Testis (tissue), 3 donors: ENCODE results near the gene TSKU. TPM values are rescaled to one million over a fixed set of nuclear protein-coding genes. Genes with fewer than 3 reads are reported as not detected.

Experiments
- DNase-seq: peaks from one replicate; pipeline ENCODE4 v3.0.0-alpha.2; 2019
- H3K27ac ChIP-seq, 2 donors: fragments of 200-600 bp; sonication (generic); one replicate each; pipeline ENCODE4 v1.5.1; 2019
- H3K27me3 ChIP-seq: fragments of 200-600 bp; sonication (generic); one replicate; pipeline ENCODE4 v1.5.1; 2019
- H3K36me3 ChIP-seq: fragments of 200-600 bp; sonication (generic); one replicate; pipeline ENCODE4 v1.5.1; 2017; ENCODE audit warnings: low read depth; ENCODE audit errors: missing control alignments
- H3K4me1 ChIP-seq: fragments of 200-600 bp; sonication (generic); one replicate; pipeline ENCODE4 v1.5.1; 2019
- H3K4me3 ChIP-seq, 2 donors: fragments of 200-600 bp; sonication (generic); one replicate each; pipeline ENCODE4 v1.5.1; 2017 to 2019
- H3K9me3 ChIP-seq: fragments of 200-600 bp; sonication (generic); one replicate; pipeline ENCODE4 v1.5.1; 2017
- POLR2A ChIP-seq: fragments of 450-650 bp; IDR thresholded peaks from one replicate; pipeline ENCODE4 v1.6.1; 2017; ENCODE audit warnings: antibody characterized with exemption, mild to moderate bottlenecking, moderate library complexity
- WGBS, 2 donors: methylation state at CpG; one replicate each; pipeline ENCODE4 v1.1.5; 2018; 5-methylcytosine and 5-hydroxymethylcytosine counted together
- intact Hi-C: fragments of 100-400 bp; cut with DNase I; formaldehyde crosslinking; loops from one replicate; pipeline ENCODE4 v1.15.1; 2023; ENCODE audit warnings: low total_unique reads
- polyA plus RNA-seq: library from polyadenylated mRNA; stranded (reverse); fragments of 350-450 nt; fragmentation: Illumina TruSeq; extraction: RNeasy Lipid Tissue Mini Kit (QIAGEN cat#74804); gene quantifications from one replicate; pipeline ENCODE4 v1.2.3, GENCODE V29; 2014; ENCODE audit warnings: low read depth, low replicate concordance; ENCODE audit not compliant: insufficient read depth
- total RNA-seq, 2 donors: library from RNA; depleted of rRNA; stranded (reverse); fragments of >200 nt; gene quantifications; one replicate each; pipeline ENCODE4 v1.2.3, GENCODE V29; 2016
- TF ChIP-seq, protein P1 (sequence below), 3 experiments: fragments of 450-650 bp in 2 of 3; fragments of 200-600 bp in 1 of 3; sonication (generic) in 1 of 3; IDR thresholded peaks; one replicate each; pipeline ENCODE4 v1.5.1; 2016 to 2019; ENCODE audit warnings: antibody characterized with exemption in 3 of 3, mild to moderate bottlenecking in 2 of 3, moderate library complexity in 1 of 3

The TSKU gene
- total and polyA plus RNA-seq, 3 donors from 2014 or later: 17.1 to 30.2 (median 25.9) TPM

DNA sequence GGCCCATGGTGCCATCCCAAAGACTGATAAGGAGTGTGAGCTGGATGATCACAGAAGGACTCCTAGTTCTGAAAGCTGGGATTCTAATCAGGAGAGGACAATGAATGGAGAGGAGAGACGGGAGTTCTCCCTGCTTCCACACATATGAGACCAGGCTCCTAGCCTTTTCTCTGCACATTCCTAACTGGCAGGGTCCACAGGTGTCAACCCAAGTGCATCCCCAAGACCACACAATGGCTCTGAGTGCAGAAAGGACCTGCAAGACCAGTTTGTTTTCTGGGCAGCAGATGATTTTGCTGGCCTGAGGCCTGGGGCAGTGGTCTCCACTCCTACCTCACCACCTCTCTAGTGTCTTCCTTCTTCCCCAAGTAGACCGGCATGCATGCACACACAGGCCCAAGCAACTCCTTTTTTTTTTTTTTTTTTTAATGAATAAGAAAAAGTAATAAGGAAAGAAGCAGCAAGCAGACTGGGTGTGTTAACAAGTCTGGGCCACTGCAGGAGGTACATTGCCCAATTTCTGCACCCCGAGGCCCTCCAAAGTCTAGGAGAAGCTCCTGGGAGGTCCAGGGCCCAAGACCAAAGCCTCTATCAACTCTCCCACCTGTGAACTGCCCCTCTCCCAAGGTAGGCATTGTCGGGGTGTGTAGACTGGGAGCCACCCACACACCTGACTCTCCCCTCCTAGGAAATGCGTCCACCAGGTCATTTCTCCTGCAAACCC, 1.2 kb upstream of the TSKU start:
- H3K36me3 ChIP-seq: no peaks in the 10 kb centered on the region
- peak overlapping the region in 1 of 2 donors; percentile 92 for H3K4me3 ChIP-seq
- no peak for TF ChIP-seq POLR2A
- TF ChIP-seq, protein P1, sequence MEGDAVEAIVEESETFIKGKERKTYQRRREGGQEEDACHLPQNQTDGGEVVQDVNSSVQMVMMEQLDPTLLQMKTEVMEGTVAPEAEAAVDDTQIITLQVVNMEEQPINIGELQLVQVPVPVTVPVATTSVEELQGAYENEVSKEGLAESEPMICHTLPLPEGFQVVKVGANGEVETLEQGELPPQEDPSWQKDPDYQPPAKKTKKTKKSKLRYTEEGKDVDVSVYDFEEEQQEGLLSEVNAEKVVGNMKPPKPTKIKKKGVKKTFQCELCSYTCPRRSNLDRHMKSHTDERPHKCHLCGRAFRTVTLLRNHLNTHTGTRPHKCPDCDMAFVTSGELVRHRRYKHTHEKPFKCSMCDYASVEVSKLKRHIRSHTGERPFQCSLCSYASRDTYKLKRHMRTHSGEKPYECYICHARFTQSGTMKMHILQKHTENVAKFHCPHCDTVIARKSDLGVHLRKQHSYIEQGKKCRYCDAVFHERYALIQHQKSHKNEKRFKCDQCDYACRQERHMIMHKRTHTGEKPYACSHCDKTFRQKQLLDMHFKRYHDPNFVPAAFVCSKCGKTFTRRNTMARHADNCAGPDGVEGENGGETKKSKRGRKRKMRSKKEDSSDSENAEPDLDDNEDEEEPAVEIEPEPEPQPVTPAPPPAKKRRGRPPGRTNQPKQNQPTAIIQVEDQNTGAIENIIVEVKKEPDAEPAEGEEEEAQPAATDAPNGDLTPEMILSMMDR (IDR thresholded peaks at IDR 0.05): no peak
- peak overlapping the region in 1 of 2 donors; percentile 93 for H3K27ac ChIP-seq
- peaks cover 7% of the 10 kb centered on the region for H3K4me1 ChIP-seq
- H3K9me3 ChIP-seq: no peaks in the 10 kb centered on the region
- 34 to 40% methylated on average over 5 of the region's 5 CpGs for WGBS, 2 donors
- no peak for DNase-seq
- no peaks in the 10 kb centered on the region for H3K27me3 ChIP-seq
- intact Hi-C loops: no loop called here

DNA sequence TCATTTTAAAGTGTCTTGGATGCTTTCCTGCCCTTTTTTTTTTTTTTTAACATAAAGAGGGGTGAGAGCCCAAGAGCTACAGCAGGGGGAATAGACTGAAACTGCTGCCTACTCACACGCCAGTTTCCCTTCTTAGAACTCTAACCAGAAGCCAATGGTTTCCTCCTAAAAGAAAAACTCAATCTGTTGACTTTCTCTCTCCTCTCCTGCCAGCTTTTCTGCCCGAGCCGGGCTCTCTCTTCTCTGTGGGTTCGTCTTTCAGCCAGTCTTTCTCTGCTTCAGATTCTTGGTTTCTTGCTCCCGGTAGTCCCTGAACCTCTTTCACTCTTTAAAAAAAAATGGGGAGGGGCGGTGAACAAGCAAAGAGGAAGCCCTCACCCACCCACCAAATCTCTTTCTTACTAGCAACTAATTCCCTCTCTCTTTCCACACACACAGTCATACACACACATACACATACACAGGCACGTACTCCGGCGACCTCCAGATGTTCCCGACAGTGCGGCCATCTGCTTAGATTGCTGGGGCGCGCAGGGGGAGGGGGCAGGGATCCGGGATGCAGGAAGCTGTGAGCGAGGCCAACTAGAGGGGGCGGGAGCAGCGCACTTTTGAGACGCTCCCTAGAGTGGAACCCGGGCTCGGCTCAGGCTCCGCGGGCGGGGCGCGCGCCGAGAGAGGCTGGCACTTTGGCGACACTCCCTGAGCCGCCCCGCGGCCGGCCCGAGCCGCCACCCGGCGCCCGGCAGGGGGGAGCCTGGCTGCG, 444 bp upstream of the TSKU start:
- H3K27me3 ChIP-seq: no peaks in the 10 kb centered on the region
- H3K27ac ChIP-seq: peak overlapping the region in 1 of 2 donors; percentile 93
- H3K36me3 ChIP-seq: no peaks in the 10 kb centered on the region
- no peaks in the 10 kb centered on the region for H3K9me3 ChIP-seq
- H3K4me1 ChIP-seq: peaks cover 14% of the 10 kb centered on the region
- intact Hi-C loops: no loop called here
- no peak for TF ChIP-seq POLR2A
- TF ChIP-seq, protein P1 (IDR thresholded peaks at IDR 0.05): no peak
- H3K4me3 ChIP-seq: peak overlapping the region; percentile 80 to 92
- 0 to 1% methylated on average over 12 to 33 of the region's 38 CpGs for WGBS, 2 donors
- DNase-seq: peak; percentile 92

DNA sequence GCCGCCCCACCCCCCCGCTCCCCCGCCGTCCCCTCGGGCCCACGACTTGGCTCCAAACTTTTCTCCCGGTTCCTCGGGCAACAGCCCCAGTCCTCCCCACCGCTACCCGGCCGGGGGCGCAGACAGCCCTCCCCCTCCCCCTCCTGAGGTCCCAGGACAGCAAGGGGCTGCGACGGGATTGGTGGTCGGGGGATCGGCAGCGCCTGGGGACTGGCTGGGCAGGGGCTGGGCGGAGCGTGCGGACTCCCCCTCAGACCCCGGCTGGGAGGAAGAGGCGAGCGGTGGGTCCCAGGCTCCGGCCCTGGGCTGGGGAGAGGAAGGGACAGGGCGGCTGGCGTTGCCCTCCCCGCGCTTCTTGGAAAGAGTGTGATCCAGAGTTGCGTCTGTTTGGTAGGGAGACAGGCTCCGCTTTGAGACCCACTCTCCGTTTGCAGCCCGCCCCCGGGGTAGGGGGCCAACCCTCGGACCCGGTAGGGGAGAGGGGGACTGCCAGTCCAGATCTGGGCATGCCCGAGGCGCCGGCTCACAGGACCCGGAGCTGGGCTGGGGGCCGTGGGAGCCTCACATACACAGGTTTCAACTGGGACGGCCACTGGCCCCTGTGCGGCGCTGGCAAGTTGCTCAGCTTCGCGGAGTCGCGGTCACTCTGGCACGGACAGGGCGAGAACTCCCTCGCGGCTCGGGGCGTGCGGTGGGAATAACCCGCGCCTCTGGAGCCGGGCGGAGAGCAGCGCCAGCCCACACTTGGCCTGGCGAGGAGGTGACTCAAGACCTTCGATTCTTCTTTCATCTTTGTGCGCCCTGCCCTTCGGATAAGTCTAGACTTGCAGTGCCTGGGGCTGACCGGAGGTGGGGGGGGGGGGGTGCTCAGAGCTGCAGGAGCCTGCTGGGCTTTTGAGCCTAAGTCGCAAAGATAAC, 999 bp downstream of the TSKU start:
- no peaks in the 10 kb centered on the region for H3K9me3 ChIP-seq
- H3K4me1 ChIP-seq: peaks cover 28% of the 10 kb centered on the region
- DNase-seq: peak; percentile 67
- H3K27ac ChIP-seq: peak overlapping the region; percentile 82 to 93
- intact Hi-C loops: no loop called here
- H3K36me3 ChIP-seq: no peaks in the 10 kb centered on the region
- H3K27me3 ChIP-seq: no peaks in the 10 kb centered on the region
- WGBS, 2 donors: 2 to 5% methylated on average over 11 to 63 of the region's 65 CpGs
- TF ChIP-seq, protein P1 (IDR thresholded peaks at IDR 0.05): no peak
- no peak for TF ChIP-seq POLR2A
- peak overlapping the region; percentile 80 to 92 for H3K4me3 ChIP-seq

DNA sequence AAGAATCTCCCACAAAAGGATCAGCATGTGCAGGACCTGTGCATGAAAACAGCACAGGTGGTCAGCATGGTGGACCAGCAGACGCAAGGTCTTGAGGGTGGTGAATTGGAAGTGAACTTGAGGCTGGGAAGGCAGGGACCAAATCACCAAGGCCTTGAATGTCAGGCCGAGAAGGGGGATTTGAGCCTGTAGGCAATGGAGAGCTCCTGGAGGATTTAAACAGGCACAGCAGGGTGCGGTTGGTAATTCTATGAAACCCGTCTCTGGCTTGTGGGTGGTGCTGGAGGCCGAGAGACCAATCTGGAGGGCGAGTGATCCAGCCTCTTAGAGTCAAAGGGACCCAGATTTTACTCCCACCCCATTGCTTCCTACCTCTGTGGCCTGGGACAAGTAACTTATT, 2.4 kb downstream of the TSKU start:
- no peaks in the 10 kb centered on the region for H3K27me3 ChIP-seq
- intact Hi-C loops: no loop called here
- H3K27ac ChIP-seq: peak overlapping the region in 1 of 2 donors; percentile 93
- WGBS, 2 donors: 49 to 55% methylated on average over 6 of the region's 6 CpGs
- DNase-seq: no peak
- H3K9me3 ChIP-seq: no peaks in the 10 kb centered on the region
- TF ChIP-seq, protein P1 (IDR thresholded peaks at IDR 0.05): no peak
- no peak for TF ChIP-seq POLR2A
- H3K4me3 ChIP-seq: peak overlapping the region in 1 of 2 donors; percentile 92
- H3K36me3 ChIP-seq: no peaks in the 10 kb centered on the region
- H3K4me1 ChIP-seq: peaks cover 28% of the 10 kb centered on the region
